A549 (cell line): Measurements from ENCODE around the gene LIN37. TPM values are rescaled to one million over a fixed set of nuclear protein-coding genes. Genes with fewer than 3 reads are reported as not detected.

ENCODE experiments used
- ATAC-seq, 2 experiments: fragments of 200-7000 bp in 1 of 2; fragments of >200 bp in 1 of 2; cut with Nextera tagmentation in 1 of 2; cut with Tn5 transposase in 1 of 2; 3 replicates each; pipeline versions ENCODE4 v1.8.0 to v1.9.1; 2018 to 2020; ENCODE audit warnings: mild to moderate bottlenecking in 1 of 2, moderate library complexity in 1 of 2
- CTCF ChIA-PET: fragments of 300-600 bp; sonication (Branson Sonifier 250); formaldehyde crosslinking; extraction: SDS; loops from one replicate; lab custom pipeline; 2021; ENCODE audit warnings: antibody characterized with exemption, inconsistent platforms; lab: Yijun Ruan, JAX
- POLR2A ChIA-PET: fragments of 350-600 bp; formaldehyde crosslinking; extraction: SDS; loops from one replicate; lab custom pipeline; 2021; ENCODE audit warnings: antibody characterized with exemption, inconsistent platforms; lab: Yijun Ruan, JAX
- DNase-seq, 2 experiments: peaks; one replicate each; pipeline versions ENCODE4 v3.0.0 to v3.0.0-alpha.2; 2011 to 2016; ENCODE audit warnings: low read depth in 1 of 2, low spot score in 1 of 2
- FAIRE-seq: peaks from 2 replicates; lab custom pipeline; 2011; peaks lifted over from hg19 to GRCh38; lab: Jason Lieb, UNC
- H3K27ac ChIP-seq, 2 experiments: fragments of >200 bp; sonication (Bioruptor Twin); formaldehyde crosslinking; 3 replicates each; pipeline ENCODE4 v1.5.1; 2016 to 2017
- H3K4me1 ChIP-seq: fragments of >200 bp; sonication (Bioruptor Twin); formaldehyde crosslinking; 3 replicates; pipeline ENCODE4 v1.6.1; 2016
- H3K4me2 ChIP-seq: fragments of >200 bp; sonication (Bioruptor Twin); formaldehyde crosslinking; 3 replicates; pipeline ENCODE4 v1.6.1; 2016
- H3K4me3 ChIP-seq: fragments of >200 bp; sonication (Bioruptor Twin); formaldehyde crosslinking; 3 replicates; pipeline ENCODE4 v1.5.1; 2016
- H3K9me3 ChIP-seq: fragments of >200 bp; sonication (Bioruptor Twin); formaldehyde crosslinking; 3 replicates; pipeline ENCODE4 v1.6.1; 2016
- ESRRA ChIP-seq: fragments of 150-350 bp; IDR thresholded peaks from 2 replicates; pipeline ENCODE4 v1.6.1; 2014; ENCODE audit warnings: mild to moderate bottlenecking, low read length, borderline replicate concordance
- HOXA7 ChIP-seq: fragments of 250-450 bp; sonication (Bioruptor Pico); IDR thresholded peaks from 2 replicates; pipeline ENCODE4 v1.5.0; 2020; ENCODE audit warnings: mild to moderate bottlenecking, moderate library complexity
- HOXB13 ChIP-seq: fragments of 250-450 bp; sonication (Bioruptor Pico); IDR thresholded peaks from 2 replicates; pipeline ENCODE4 v1.5.0; 2020; ENCODE audit warnings: low read depth, mild to moderate bottlenecking, moderate library complexity
- KDM5A ChIP-seq: fragments of 200-600 bp; sonication (generic); IDR thresholded peaks from 2 replicates; pipeline ENCODE4 v1.6.1; 2016; ENCODE audit warnings: antibody characterized with exemption, mild to moderate bottlenecking
- MAZ ChIP-seq: fragments of 150-350 bp; IDR thresholded peaks from 2 replicates; pipeline ENCODE4 v1.6.1; 2014; ENCODE audit warnings: antibody characterized with exemption, low read depth, low read length, borderline replicate concordance
- NFE2L2 ChIP-seq: fragments of 150-350 bp; conservative IDR thresholded peaks from 2 replicates; pipeline ENCODE4 v1.6.1; 2014; ENCODE audit warnings: low read length
- NPAS2 ChIP-seq: fragments of 250-450 bp; sonication (Bioruptor Pico); IDR thresholded peaks from 2 replicates; pipeline ENCODE4 v1.8.0; 2022; ENCODE audit warnings: mild to moderate bottlenecking, moderate library complexity, borderline replicate concordance
- NR3C1 ChIP-seq: fragments of >200 bp; sonication (Bioruptor Twin); formaldehyde crosslinking; IDR thresholded peaks from 3 replicates; pipeline ENCODE4 v1.6.1; 2017
- PHF8 ChIP-seq: fragments of 200-600 bp; sonication (generic); IDR thresholded peaks from 2 replicates; pipeline ENCODE4 v1.6.1; 2016; ENCODE audit warnings: low read depth, mild to moderate bottlenecking, antibody characterized with exemption, moderate library complexity, borderline replicate concordance
- RAD21 ChIP-seq, 2 experiments: fragments of >200 bp in 1 of 2; sonication (Bioruptor Twin) in 1 of 2; formaldehyde crosslinking in 1 of 2; IDR thresholded peaks in 1 of 2; conservative IDR thresholded peaks in 1 of 2; 2 replicates in 1 of 2; 3 replicates in 1 of 2; pipeline ENCODE4 v1.6.1; 2012 to 2018; ENCODE audit warnings: inconsistent platforms in 1 of 2
- RARB ChIP-seq: fragments of 250-450 bp; sonication (Bioruptor Pico); IDR thresholded peaks from 2 replicates; pipeline ENCODE4 v1.8.0; 2021; ENCODE audit warnings: mild to moderate bottlenecking, moderate library complexity
- TFCP2L1 ChIP-seq: fragments of 250-450 bp; sonication (Bioruptor Pico); IDR thresholded peaks from 2 replicates; pipeline ENCODE4 v1.5.0; 2021; ENCODE audit warnings: mild to moderate bottlenecking
- ZNF302 ChIP-seq: fragments of 250-450 bp; sonication (Bioruptor Pico); IDR thresholded peaks from 2 replicates; pipeline ENCODE4 v1.9.0; 2021; ENCODE audit warnings: inconsistent platforms, mild to moderate bottlenecking, moderate library complexity
- WGBS: methylation state at CpG from one replicate; pipeline ENCODE4 v1.1.6; 2017; ENCODE audit errors: missing lambda C conversion rate; 5-methylcytosine and 5-hydroxymethylcytosine counted together
- polyA plus RNA-seq, 4 experiments: library from polyadenylated mRNA; depleted of rRNA in 3 of 4; stranded (reverse); fragments of >200 nt; fragmentation: RNase III in 1 of 4; extraction: RNeasy Plus Mini Kit Qiagen cat#74134 plus additional on column Dnase treatment in 1 of 4; gene quantifications; 2 replicates in 3 of 4; 3 replicates in 1 of 4; pipeline ENCODE4 v1.2.3, GENCODE V29; 2011 to 2017

LIN37 gene
- polyA plus RNA-seq, 2 of the 4 experiments (the other 2 are of a cell fraction): 8.1 to 23.1 TPM

- Histone ChIP-seq H3K4me2 (no peak overlapping the region), H3K9me3 (peaks cover 5% of the 10 kb centered on the region; the same call in 1 of the 3 replicates), H3K27ac (no peak overlapping the region), H3K4me3 (no peak overlapping the region), H3K4me1 (no peaks in the 10 kb centered on the region)
- ChIA-PET CTCF (interaction anchor here (1.0 to 2.6 kb wide), 6 partner anchors 8 to 80 kb away, joined by 3 to 12 read pairs (median 4); no protein-coding TSS in a partner anchor), POLR2A (no interaction called here)
- DNase-seq: no peak
- no peak for ATAC-seq
- TF ChIP-seq MAZ (no peak), NR3C1 (no peak), ESRRA (no peak), NPAS2 (CRISPR knock-in tag) (no peak), HOXA7 (CRISPR knock-in tag) (no peak), RAD21 (conservative IDR thresholded peaks at IDR 0.05 in 1 of 2, IDR thresholded peaks at IDR 0.05 in 1 of 2) (no peak), HOXB13 (no peak), KDM5A (no peak), PHF8 (no peak), TFCP2L1 (CRISPR knock-in tag) (no peak), ZNF302 (CRISPR knock-in tag) (no peak), RARB (CRISPR knock-in tag) (no peak), NFE2L2 (no peak)
- WGBS: 35% methylated on average over 3 of the region's 3 CpGs
- no peak for FAIRE-seq
Observed at GRCh38 chr19:35801828-35802227, 53.5 kb downstream of the LIN37 start.

Other genes starting within 250 kb of the LIN37 start
- 18.0 and 21.5 TPM in 2 replicates for gene DMKN, start 234.9 kb upstream of the LIN37 start, polyA plus RNA-seq (2011; rRNA removed)
- 37.0 to 41.6 TPM (median 40.6 TPM) in 3 replicates for gene DMKN, start 234.9 kb upstream of the LIN37 start, polyA plus RNA-seq (2017; fragmentation: RNase III; extraction: RNeasy Plus Mini Kit Qiagen cat#74134 plus additional on column Dnase treatment)
- gene SBSN, start 220.3 kb upstream of the LIN37 start, polyA plus RNA-seq (2011; rRNA removed): 0.28 TPM in 2 replicates
- 0.67 to 1.1 TPM (median 0.89 TPM) in 3 replicates for gene SBSN, start 220.3 kb upstream of the LIN37 start, polyA plus RNA-seq (2017; fragmentation: RNase III; extraction: RNeasy Plus Mini Kit Qiagen cat#74134 plus additional on column Dnase treatment)
- gene GAPDHS, start 215.1 kb upstream of the LIN37 start, polyA plus RNA-seq (2011; rRNA removed): not detected in 2 replicates
- gene GAPDHS, start 215.1 kb upstream of the LIN37 start, polyA plus RNA-seq (2017; fragmentation: RNase III; extraction: RNeasy Plus Mini Kit Qiagen cat#74134 plus additional on column Dnase treatment): not detected in 3 replicates
- gene TMEM147, start 202.9 kb upstream of the LIN37 start, polyA plus RNA-seq (2011; rRNA removed): 335 and 446 TPM in 2 replicates
- gene TMEM147, start 202.9 kb upstream of the LIN37 start, polyA plus RNA-seq (2017; fragmentation: RNase III; extraction: RNeasy Plus Mini Kit Qiagen cat#74134 plus additional on column Dnase treatment): 257 to 282 TPM (median 257 TPM) in 3 replicates
- not detected in 2 replicates for gene ATP4A, start 184.9 kb upstream of the LIN37 start, polyA plus RNA-seq (2011; rRNA removed)
- gene ATP4A, start 184.9 kb upstream of the LIN37 start, polyA plus RNA-seq (2017; fragmentation: RNase III; extraction: RNeasy Plus Mini Kit Qiagen cat#74134 plus additional on column Dnase treatment): 0.05 TPM in 1 of 3 replicates, not detected in the others
- not detected in 2 replicates for gene PMIS2, start 162.4 kb upstream of the LIN37 start, polyA plus RNA-seq (2011; rRNA removed)
- not detected in 3 replicates for gene PMIS2, start 162.4 kb upstream of the LIN37 start, polyA plus RNA-seq (2017; fragmentation: RNase III; extraction: RNeasy Plus Mini Kit Qiagen cat#74134 plus additional on column Dnase treatment)
- 7.2 and 7.3 TPM in 2 replicates for gene HAUS5, start 135.8 kb upstream of the LIN37 start, polyA plus RNA-seq (2011; rRNA removed)
- 16.0 to 17.6 TPM (median 16.1 TPM) in 3 replicates for gene HAUS5, start 135.8 kb upstream of the LIN37 start, polyA plus RNA-seq (2017; fragmentation: RNase III; extraction: RNeasy Plus Mini Kit Qiagen cat#74134 plus additional on column Dnase treatment)
- 62.1 and 80.4 TPM in 2 replicates for gene RBM42, start 119.5 kb upstream of the LIN37 start, polyA plus RNA-seq (2011; rRNA removed)
- gene RBM42, start 119.5 kb upstream of the LIN37 start, polyA plus RNA-seq (2017; fragmentation: RNase III; extraction: RNeasy Plus Mini Kit Qiagen cat#74134 plus additional on column Dnase treatment): 124 to 131 TPM (median 128 TPM) in 3 replicates
- gene ETV2, start 106.8 kb upstream of the LIN37 start, polyA plus RNA-seq (2011; rRNA removed): 0.15 and 0.36 TPM in 2 replicates
- gene ETV2, start 106.8 kb upstream of the LIN37 start, polyA plus RNA-seq (2017; fragmentation: RNase III; extraction: RNeasy Plus Mini Kit Qiagen cat#74134 plus additional on column Dnase treatment): 1.1 to 1.3 TPM (median 1.1 TPM) in 3 replicates
- gene COX6B1, start 100.3 kb upstream of the LIN37 start, polyA plus RNA-seq (2011; rRNA removed): 749 and 1,115 TPM in 2 replicates
- gene COX6B1, start 100.3 kb upstream of the LIN37 start, polyA plus RNA-seq (2017; fragmentation: RNase III; extraction: RNeasy Plus Mini Kit Qiagen cat#74134 plus additional on column Dnase treatment): 1,179 to 1,276 TPM (median 1,260 TPM) in 3 replicates
- gene UPK1A, start 82.1 kb upstream of the LIN37 start, polyA plus RNA-seq (2011; rRNA removed): 0.78 and 1.4 TPM in 2 replicates
- 0.37 to 0.44 TPM (median 0.39 TPM) in 3 replicates for gene UPK1A, start 82.1 kb upstream of the LIN37 start, polyA plus RNA-seq (2017; fragmentation: RNase III; extraction: RNeasy Plus Mini Kit Qiagen cat#74134 plus additional on column Dnase treatment)
- gene ZBTB32, start 44.0 kb upstream of the LIN37 start, polyA plus RNA-seq (2011; rRNA removed): not detected in 2 replicates
- gene ZBTB32, start 44.0 kb upstream of the LIN37 start, polyA plus RNA-seq (2017; fragmentation: RNase III; extraction: RNeasy Plus Mini Kit Qiagen cat#74134 plus additional on column Dnase treatment): not detected in 3 replicates
- gene KMT2B, start 30.6 kb upstream of the LIN37 start, polyA plus RNA-seq (2011; rRNA removed): 17.8 and 25.1 TPM in 2 replicates
- 39.4 to 40.8 TPM (median 39.9 TPM) in 3 replicates for gene KMT2B, start 30.6 kb upstream of the LIN37 start, polyA plus RNA-seq (2017; fragmentation: RNase III; extraction: RNeasy Plus Mini Kit Qiagen cat#74134 plus additional on column Dnase treatment)
- gene IGFLR1, start 6.1 kb upstream of the LIN37 start, polyA plus RNA-seq (2011; rRNA removed): 5.7 and 6.4 TPM in 2 replicates
- 13.4 to 15.9 TPM (median 14.4 TPM) in 3 replicates for gene IGFLR1, start 6.1 kb upstream of the LIN37 start, polyA plus RNA-seq (2017; fragmentation: RNase III; extraction: RNeasy Plus Mini Kit Qiagen cat#74134 plus additional on column Dnase treatment)
- 29.6 and 41.1 TPM in 2 replicates for gene U2AF1L4, start 3.2 kb upstream of the LIN37 start, polyA plus RNA-seq (2011; rRNA removed)
- 39.0 to 45.6 TPM (median 42.8 TPM) in 3 replicates for gene U2AF1L4, start 3.2 kb upstream of the LIN37 start, polyA plus RNA-seq (2017; fragmentation: RNase III; extraction: RNeasy Plus Mini Kit Qiagen cat#74134 plus additional on column Dnase treatment)
- gene PSENEN, start 2.9 kb upstream of the LIN37 start, polyA plus RNA-seq (2011; rRNA removed): 111 and 133 TPM in 2 replicates
- 191 to 203 TPM (median 197 TPM) in 3 replicates for gene PSENEN, start 2.9 kb upstream of the LIN37 start, polyA plus RNA-seq (2017; fragmentation: RNase III; extraction: RNeasy Plus Mini Kit Qiagen cat#74134 plus additional on column Dnase treatment)
- 0.12 and 0.16 TPM in 2 replicates for gene HSPB6, start 8.5 kb downstream of the LIN37 start, polyA plus RNA-seq (2011; rRNA removed)
- gene HSPB6, start 8.5 kb downstream of the LIN37 start, polyA plus RNA-seq (2017; fragmentation: RNase III; extraction: RNeasy Plus Mini Kit Qiagen cat#74134 plus additional on column Dnase treatment): 0.11 to 0.28 TPM (median 0.26 TPM) in 3 replicates
- 19.5 and 30.8 TPM in 2 replicates for gene PROSER3, start 9.6 kb downstream of the LIN37 start, polyA plus RNA-seq (2011; rRNA removed)
- 24.4 to 27.6 TPM (median 25.3 TPM) in 3 replicates for gene PROSER3, start 9.6 kb downstream of the LIN37 start, polyA plus RNA-seq (2017; fragmentation: RNase III; extraction: RNeasy Plus Mini Kit Qiagen cat#74134 plus additional on column Dnase treatment)
- 0.84 and 2.1 TPM in 2 replicates for gene ARHGAP33, start 27.0 kb downstream of the LIN37 start, polyA plus RNA-seq (2011; rRNA removed)
- gene ARHGAP33, start 27.0 kb downstream of the LIN37 start, polyA plus RNA-seq (2017; fragmentation: RNase III; extraction: RNeasy Plus Mini Kit Qiagen cat#74134 plus additional on column Dnase treatment): 4.6 to 7.7 TPM (median 6.1 TPM) in 3 replicates
- gene PRODH2, start 64.3 kb downstream of the LIN37 start, polyA plus RNA-seq (2011; rRNA removed): 0.86 and 0.92 TPM in 2 replicates
- 0.55 to 1.0 TPM (median 0.73 TPM) in 3 replicates for gene PRODH2, start 64.3 kb downstream of the LIN37 start, polyA plus RNA-seq (2017; fragmentation: RNase III; extraction: RNeasy Plus Mini Kit Qiagen cat#74134 plus additional on column Dnase treatment)
- gene NPHS1, start 103.9 kb downstream of the LIN37 start, polyA plus RNA-seq (2011; rRNA removed): 0.27 and 0.30 TPM in 2 replicates
- gene NPHS1, start 103.9 kb downstream of the LIN37 start, polyA plus RNA-seq (2017; fragmentation: RNase III; extraction: RNeasy Plus Mini Kit Qiagen cat#74134 plus additional on column Dnase treatment): 0.16 to 0.27 TPM (median 0.21 TPM) in 3 replicates
- 0.26 and 0.34 TPM in 2 replicates for gene KIRREL2, start 108.3 kb downstream of the LIN37 start, polyA plus RNA-seq (2011; rRNA removed)
- gene KIRREL2, start 108.3 kb downstream of the LIN37 start, polyA plus RNA-seq (2017; fragmentation: RNase III; extraction: RNeasy Plus Mini Kit Qiagen cat#74134 plus additional on column Dnase treatment): 0.21 to 0.75 TPM (median 0.54 TPM) in 3 replicates
- 55.3 and 60.4 TPM in 2 replicates for gene APLP1, start 120.0 kb downstream of the LIN37 start, polyA plus RNA-seq (2011; rRNA removed)
- gene APLP1, start 120.0 kb downstream of the LIN37 start, polyA plus RNA-seq (2017; fragmentation: RNase III; extraction: RNeasy Plus Mini Kit Qiagen cat#74134 plus additional on column Dnase treatment): 52.1 to 54.8 TPM (median 54.7 TPM) in 3 replicates
- 4.0 and 4.1 TPM in 2 replicates for gene NFKBID, start 152.0 kb downstream of the LIN37 start, polyA plus RNA-seq (2011; rRNA removed)
- 8.5 to 14.8 TPM (median 9.6 TPM) in 3 replicates for gene NFKBID, start 152.0 kb downstream of the LIN37 start, polyA plus RNA-seq (2017; fragmentation: RNase III; extraction: RNeasy Plus Mini Kit Qiagen cat#74134 plus additional on column Dnase treatment)
- gene HCST, start 154.0 kb downstream of the LIN37 start, polyA plus RNA-seq (2011; rRNA removed): 0.19 TPM in 1 of 2 replicates, not detected in the other
- 0.49 to 0.69 TPM in 2 of 3 replicates, not detected in the other for gene HCST, start 154.0 kb downstream of the LIN37 start, polyA plus RNA-seq (2017; fragmentation: RNase III; extraction: RNeasy Plus Mini Kit Qiagen cat#74134 plus additional on column Dnase treatment)
- gene TYROBP, start 159.7 kb downstream of the LIN37 start, polyA plus RNA-seq (2011; rRNA removed): not detected in 2 replicates
- 0.21 TPM in 1 of 3 replicates, not detected in the others for gene TYROBP, start 159.7 kb downstream of the LIN37 start, polyA plus RNA-seq (2017; fragmentation: RNase III; extraction: RNeasy Plus Mini Kit Qiagen cat#74134 plus additional on column Dnase treatment)
- 2.4 and 3.1 TPM in 2 replicates for gene LRFN3, start 187.8 kb downstream of the LIN37 start, polyA plus RNA-seq (2011; rRNA removed)
- gene LRFN3, start 187.8 kb downstream of the LIN37 start, polyA plus RNA-seq (2017; fragmentation: RNase III; extraction: RNeasy Plus Mini Kit Qiagen cat#74134 plus additional on column Dnase treatment): 12.8 to 17.1 TPM (median 16.6 TPM) in 3 replicates
- gene SDHAF1, start 246.6 kb downstream of the LIN37 start, polyA plus RNA-seq (2011; rRNA removed): 22.8 and 25.3 TPM in 2 replicates
- 22.6 to 27.1 TPM (median 23.2 TPM) in 3 replicates for gene SDHAF1, start 246.6 kb downstream of the LIN37 start, polyA plus RNA-seq (2017; fragmentation: RNase III; extraction: RNeasy Plus Mini Kit Qiagen cat#74134 plus additional on column Dnase treatment)